Astrocyte (in vitro differentiated cells and primary cell): Measurements from ENCODE around the gene PALLD.

ENCODE experiments used
- CTCF ChIP-seq: IDR thresholded peaks from 2 replicates; pipeline ENCODE4 v1.5.1; 2011; ENCODE audit warnings: low read depth, mild to moderate bottlenecking, inconsistent platforms, low read length, moderate library complexity; ENCODE audit not compliant: insufficient read depth
- EZH2 ChIP-seq: IDR thresholded peaks from 2 replicates; pipeline ENCODE4 v1.6.1; 2012; ENCODE audit warnings: mild to moderate bottlenecking, low read length, inconsistent platforms; ENCODE audit not compliant: insufficient read depth

GRCh38 chr4:168634276-168634802, 137.5 kb downstream of the PALLD start:
- TF ChIP-seq CTCF = no peak
- no peak for TF ChIP-seq EZH2
